ENCODE results near the gene BCL7C. TPM values are rescaled to one million over a fixed set of nuclear protein-coding genes. Genes with fewer than 3 reads are reported as not detected.

Gene BCL7C
- polyA plus RNA-seq, 12 donors: 24.7 to 34.9 (median 27.2) TPM; not detected in 1

Other genes starting within 250 kb of the BCL7C start
- gene PRR14, start 243.1 kb downstream of the BCL7C start, polyA plus RNA-seq (ENCODE audit: insufficient read length in 12 of 12): 10 to 100 TPM in 11 of 12 donors, not detected in 1; 17.1 to 42.4 (median 20.9) TPM
- 10 to 100 TPM in 11 of 12 donors, not detected in 1; 24.5 to 99.6 (median 32.2) TPM for gene FBRS, start 235.6 kb downstream of the BCL7C start, polyA plus RNA-seq (ENCODE audit: insufficient read length in 12 of 12)
- 10 to 100 TPM in 11 of 12 donors, not detected in 1; 18.5 to 46.5 (median 24.1) TPM for gene SRCAP, start 194.9 kb downstream of the BCL7C start, polyA plus RNA-seq (ENCODE audit: insufficient read length in 12 of 12)
- 10 to 100 TPM in 8 of 12 donors, 1 to 10 TPM in 2, not detected in 2; 9.1 to 21.2 (median 11.3) TPM for gene PHKG2, start 145.7 kb downstream of the BCL7C start, polyA plus RNA-seq (ENCODE audit: insufficient read length in 12 of 12)
- 1 to 10 TPM in 9 of 12 donors, under 1 TPM in 1, not detected in 2; 0.94 to 3.9 (median 2.0) TPM for gene CFAP119, start 132.0 kb downstream of the BCL7C start, polyA plus RNA-seq (ENCODE audit: insufficient read length in 12 of 12)
- 10 to 100 TPM in 11 of 12 donors, not detected in 1; 44.1 to 72.2 (median 52.7) TPM for gene RNF40, start 131.8 kb downstream of the BCL7C start, polyA plus RNA-seq (ENCODE audit: insufficient read length in 12 of 12)
- gene ZNF629, start 106.9 kb downstream of the BCL7C start, polyA plus RNA-seq (ENCODE audit: insufficient read length in 12 of 12): 10 to 100 TPM in 11 of 12 donors, not detected in 1; 11.7 to 15.9 (median 14.0) TPM
- 10 to 100 TPM in 5 of 12 donors, 1 to 10 TPM in 5, not detected in 2; 8.7 to 15.7 (median 10.5) TPM for gene CTF1, start 2.5 kb upstream of the BCL7C start, polyA plus RNA-seq (ENCODE audit: insufficient read length in 12 of 12)
- 10 to 100 TPM in 5 of 12 donors, 1 to 10 TPM in 6, not detected in 1; 5.3 to 29.1 (median 9.5) TPM for gene FBXL19, start 29.5 kb upstream of the BCL7C start, polyA plus RNA-seq (ENCODE audit: insufficient read length in 12 of 12)
- 10 to 100 TPM in 3 of 12 donors, 1 to 10 TPM in 8, not detected in 1; 7.4 to 11.3 (median 8.8) TPM for gene ORAI3, start 55.0 kb upstream of the BCL7C start, polyA plus RNA-seq (ENCODE audit: insufficient read length in 12 of 12)
- gene SETD1A, start 63.7 kb upstream of the BCL7C start, polyA plus RNA-seq (ENCODE audit: insufficient read length in 12 of 12): 10 to 100 TPM in 9 of 12 donors, 1 to 10 TPM in 2, not detected in 1; 9.5 to 19.5 (median 11.0) TPM
- 10 to 100 TPM in 1 of 12 donors, 1 to 10 TPM in 10, not detected in 1; 6.9 to 16.3 (median 9.0) TPM for gene HSD3B7, start 91.1 kb upstream of the BCL7C start, polyA plus RNA-seq (ENCODE audit: insufficient read length in 12 of 12)
- 1 to 10 TPM in 6 of 12 donors, under 1 TPM in 4, not detected in 2; 0.78 to 7.1 (median 1.5) TPM for gene STX1B, start 116.6 kb upstream of the BCL7C start, polyA plus RNA-seq (ENCODE audit: insufficient read length in 12 of 12)
- 10 to 100 TPM in 11 of 12 donors, not detected in 1; 33.1 to 71.9 (median 39.3) TPM for gene STX4, start 139.5 kb upstream of the BCL7C start, polyA plus RNA-seq (ENCODE audit: insufficient read length in 12 of 12)
- 1 to 10 TPM in 11 of 12 donors, not detected in 1; 5.3 to 9.5 (median 7.2) TPM for gene ZNF668, start 180.2 kb upstream of the BCL7C start, polyA plus RNA-seq (ENCODE audit: insufficient read length in 12 of 12)
- gene ZNF646, start 180.3 kb upstream of the BCL7C start, polyA plus RNA-seq (ENCODE audit: insufficient read length in 12 of 12): 10 to 100 TPM in 2 of 12 donors, 1 to 10 TPM in 9, not detected in 1; 7.1 to 13.3 (median 9.5) TPM
- gene PRSS53, start 194.9 kb upstream of the BCL7C start, polyA plus RNA-seq (ENCODE audit: insufficient read length in 12 of 12): 10 to 100 TPM in 1 of 12 donors, 1 to 10 TPM in 10, not detected in 1; 1.8 to 16.4 (median 4.6) TPM
- gene VKORC1, start 200.7 kb upstream of the BCL7C start, polyA plus RNA-seq (ENCODE audit: insufficient read length in 12 of 12): 10 to 100 TPM in 11 of 12 donors, not detected in 1; 50.0 to 71.5 (median 58.6) TPM
- gene BCKDK, start 214.3 kb upstream of the BCL7C start, polyA plus RNA-seq (ENCODE audit: insufficient read length in 12 of 12): 10 to 100 TPM in 11 of 12 donors, not detected in 1; 19.1 to 30.0 (median 24.8) TPM
- 10 to 100 TPM in 11 of 12 donors, not detected in 1; 41.5 to 63.1 (median 46.7) TPM for gene KAT8, start 223.6 kb upstream of the BCL7C start, polyA plus RNA-seq (ENCODE audit: insufficient read length in 12 of 12)
- 10 to 100 TPM in 2 of 12 donors, 1 to 10 TPM in 2, under 1 TPM in 6, not detected in 2; 0.16 to 39.2 (median 0.61) TPM for gene PRSS8, start 241.7 kb upstream of the BCL7C start, polyA plus RNA-seq (ENCODE audit: insufficient read length in 12 of 12)

Measured in muscle of arm (tissue), 12 donors.